Activated T-helper 17 cell treated with anti-CD3 and anti-CD28 coated beads, Interleukin-2, amount 50 U/mL, for 72 hours (primary cell): ENCODE results near the gene COL5A2. TPM values are rescaled to one million over a fixed set of nuclear protein-coding genes. Genes with fewer than 3 reads are reported as not detected.

ENCODE experiments used
- ATAC-seq: fragments of 150-1000 bp; cut with Tn5 transposase; replicated peaks from 2 replicates; pipeline ENCODE4 v1.10.0; 2021; ENCODE audit warnings: mild to moderate bottlenecking, moderate library complexity
- H3K27ac Mint-ChIP-seq: one replicate; pipeline ENCODE4 v1.8.0; 2022; ENCODE audit warnings: mixed read lengths
- H3K27me3 Mint-ChIP-seq: one replicate; pipeline ENCODE4 v1.8.0; 2022; ENCODE audit warnings: mixed read lengths
- H3K36me3 Mint-ChIP-seq: one replicate; pipeline ENCODE4 v1.8.0; 2022; ENCODE audit warnings: low read depth, mild to moderate bottlenecking, mixed read lengths
- H3K4me1 Mint-ChIP-seq: one replicate; pipeline ENCODE4 v1.8.0; 2022; ENCODE audit warnings: mixed read lengths
- H3K4me3 Mint-ChIP-seq: one replicate; pipeline ENCODE4 v1.8.0; 2022; ENCODE audit warnings: mild to moderate bottlenecking, mixed read lengths
- H3K9me3 Mint-ChIP-seq: one replicate; pipeline ENCODE4 v1.8.0; 2022; ENCODE audit warnings: mixed read lengths
- total RNA-seq, 2 donors: library from RNA; stranded (reverse); gene quantifications; one replicate each; pipeline ENCODE4 v1.2.3, GENCODE V29; 2022

Gene COL5A2
- total RNA-seq, 2 donors from 2014 or later: 0.32 to 0.77 TPM

DNA sequence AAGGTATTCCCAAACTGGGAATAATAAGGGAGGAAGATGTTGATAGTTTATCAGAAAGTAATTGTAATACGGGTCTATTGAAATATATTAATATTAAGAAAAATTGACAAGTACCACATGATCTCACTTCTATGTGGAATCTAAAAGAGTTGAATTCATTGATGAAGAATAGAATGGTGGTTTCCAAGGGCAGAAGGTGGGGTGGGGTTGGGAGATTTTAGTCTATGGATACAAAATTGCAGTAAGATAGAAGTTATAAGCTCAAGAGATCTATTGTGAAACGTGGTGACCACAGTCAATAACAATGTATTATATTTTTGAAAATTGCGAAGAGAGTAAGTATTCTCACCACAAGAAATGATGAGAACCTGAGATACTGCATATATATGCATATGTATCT is 166.5 kb downstream of the COL5A2 start:
- Mint-ChIP-seq H3K4me3 (no peak overlapping the region), H3K4me1 (no peaks in the 10 kb centered on the region), H3K27me3 (peaks cover 5% of the 10 kb centered on the region)

DNA sequence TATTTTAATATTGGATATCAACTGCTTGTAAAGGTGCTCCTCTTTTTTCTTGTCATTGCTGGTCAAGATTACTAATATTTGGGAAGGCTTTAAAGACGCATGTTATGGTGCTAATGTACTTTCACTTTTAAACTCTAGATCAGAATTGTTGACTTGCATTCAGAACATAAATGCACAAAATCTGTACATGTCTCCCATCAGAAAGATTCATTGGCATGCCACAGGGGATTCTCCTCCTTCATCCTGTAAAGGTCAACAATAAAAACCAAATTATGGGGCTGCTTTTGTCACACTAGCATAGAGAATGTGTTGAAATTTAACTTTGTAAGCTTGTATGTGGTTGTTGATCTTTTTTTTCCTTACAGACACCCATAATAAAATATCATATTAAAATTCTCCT is 167.2 kb downstream of the COL5A2 start:
- Mint-ChIP-seq H3K36me3 (no peaks in the 10 kb centered on the region), H3K27me3 (peaks cover 5% of the 10 kb centered on the region), H3K4me3 (no peak overlapping the region), H3K4me1 (no peaks in the 10 kb centered on the region), H3K27ac (no peak overlapping the region), H3K9me3 (no peaks in the 10 kb centered on the region)
- no peak for ATAC-seq

More for the DNA sequence above, 166.5 kb downstream of the COL5A2 start:
- no peak for ATAC-seq
- H3K27ac Mint-ChIP-seq: no peak overlapping the region
- no peaks in the 10 kb centered on the region for H3K36me3 Mint-ChIP-seq
- no peaks in the 10 kb centered on the region for H3K9me3 Mint-ChIP-seq

DNA sequence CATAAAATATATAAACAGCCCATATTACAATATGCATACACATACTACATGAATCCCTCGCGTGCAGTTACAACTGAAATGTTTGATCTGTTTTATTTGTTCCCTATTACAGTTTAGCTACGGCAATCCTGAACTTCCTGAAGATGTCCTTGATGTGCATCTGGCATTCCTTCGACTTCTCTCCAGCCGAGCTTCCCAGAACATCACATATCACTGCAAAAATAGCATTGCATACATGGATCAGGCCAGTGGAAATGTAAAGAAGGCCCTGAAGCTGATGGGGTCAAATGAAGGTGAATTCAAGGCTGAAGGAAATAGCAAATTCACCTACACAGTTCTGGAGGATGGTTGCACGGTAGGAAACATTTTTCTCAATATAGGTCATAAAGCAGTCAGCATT is 169.0 kb downstream of the COL5A2 start:
- Mint-ChIP-seq H3K9me3 (no peaks in the 10 kb centered on the region), H3K4me3 (no peak overlapping the region), H3K27ac (no peak overlapping the region), H3K4me1 (no peaks in the 10 kb centered on the region), H3K27me3 (no peaks in the 10 kb centered on the region), H3K36me3 (no peaks in the 10 kb centered on the region)
- no peak for ATAC-seq

DNA sequence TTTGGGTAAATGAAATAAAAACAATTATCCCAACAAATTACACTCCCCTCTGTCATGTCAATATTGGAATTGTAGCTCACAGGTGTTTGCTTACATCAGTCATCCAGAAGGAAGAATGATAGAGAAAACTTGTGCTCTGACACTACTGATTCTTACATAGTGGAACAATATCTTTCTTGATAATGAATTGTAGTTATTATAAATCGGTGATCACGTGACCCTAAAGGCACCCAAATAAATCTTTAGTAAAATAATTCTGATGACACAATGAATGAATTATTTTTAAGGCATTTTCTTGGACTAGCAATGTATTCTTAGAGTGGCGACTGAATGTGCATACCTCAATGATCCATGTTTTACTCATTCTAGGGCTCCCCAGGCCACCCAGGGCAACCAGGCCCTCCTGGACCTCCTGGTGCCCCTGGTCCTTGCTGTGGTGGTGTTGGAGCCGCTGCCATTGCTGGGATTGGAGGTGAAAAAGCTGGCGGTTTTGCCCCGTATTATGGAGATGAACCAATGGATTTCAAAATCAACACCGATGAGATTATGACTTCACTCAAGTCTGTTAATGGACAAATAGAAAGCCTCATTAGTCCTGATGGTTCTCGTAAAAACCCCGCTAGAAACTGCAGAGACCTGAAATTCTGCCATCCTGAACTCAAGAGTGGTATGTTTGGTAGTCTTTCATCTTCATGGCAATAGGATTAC is 170.9 kb downstream of the COL5A2 start:
- Mint-ChIP-seq H3K36me3 (no peaks in the 10 kb centered on the region), H3K4me3 (no peak overlapping the region), H3K9me3 (no peaks in the 10 kb centered on the region), H3K27ac (no peak overlapping the region), H3K4me1 (no peaks in the 10 kb centered on the region), H3K27me3 (no peaks in the 10 kb centered on the region)
- no peak for ATAC-seq

DNA sequence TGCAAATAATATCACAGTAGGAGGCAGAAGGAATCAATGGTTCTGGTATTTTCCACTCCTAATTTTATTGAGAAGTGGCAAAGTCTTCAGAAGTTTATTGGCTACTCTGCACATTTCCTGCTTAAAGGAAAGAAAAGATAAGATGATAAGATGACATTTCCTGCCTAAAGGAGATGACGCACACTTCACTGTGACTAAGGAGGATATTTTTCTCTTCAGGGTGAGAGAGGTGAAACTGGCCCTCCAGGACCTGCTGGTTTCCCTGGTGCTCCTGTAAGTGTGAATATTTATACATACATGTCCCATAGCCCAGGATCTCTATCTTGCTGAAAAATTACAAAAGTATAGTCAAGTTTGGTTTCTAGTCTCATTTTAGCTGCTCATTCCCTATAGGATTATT is 177.5 kb downstream of the COL5A2 start:
- no peaks in the 10 kb centered on the region for H3K4me1 Mint-ChIP-seq
- ATAC-seq: peak; percentile 65
- peak overlapping the region; percentile 16 for H3K27ac Mint-ChIP-seq
- H3K4me3 Mint-ChIP-seq: no peak overlapping the region
- H3K36me3 Mint-ChIP-seq: no peaks in the 10 kb centered on the region
- no peaks in the 10 kb centered on the region for H3K9me3 Mint-ChIP-seq
- no peaks in the 10 kb centered on the region for H3K27me3 Mint-ChIP-seq

DNA sequence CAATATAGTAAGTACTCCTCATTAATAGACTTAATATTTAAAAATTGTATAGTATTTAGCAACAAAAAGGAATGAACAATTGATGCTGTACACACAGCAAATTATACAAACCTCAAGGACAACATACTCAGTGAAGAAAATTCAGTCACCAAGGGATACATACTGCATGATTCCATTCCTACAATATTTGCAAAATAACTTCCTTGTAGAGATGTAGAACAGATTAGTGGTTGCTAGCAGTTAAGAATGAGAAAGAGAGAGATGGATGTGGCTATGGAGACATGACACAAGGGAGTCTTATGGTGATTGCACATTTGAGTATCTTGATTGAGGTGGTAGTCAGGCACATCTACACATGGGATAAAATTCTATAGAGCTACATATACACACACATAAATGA is 179.3 kb downstream of the COL5A2 start:
- Mint-ChIP-seq H3K27me3 (no peaks in the 10 kb centered on the region), H3K36me3 (no peaks in the 10 kb centered on the region), H3K27ac (no peak overlapping the region), H3K4me1 (no peaks in the 10 kb centered on the region), H3K9me3 (no peaks in the 10 kb centered on the region), H3K4me3 (no peak overlapping the region)
- ATAC-seq: no peak

DNA sequence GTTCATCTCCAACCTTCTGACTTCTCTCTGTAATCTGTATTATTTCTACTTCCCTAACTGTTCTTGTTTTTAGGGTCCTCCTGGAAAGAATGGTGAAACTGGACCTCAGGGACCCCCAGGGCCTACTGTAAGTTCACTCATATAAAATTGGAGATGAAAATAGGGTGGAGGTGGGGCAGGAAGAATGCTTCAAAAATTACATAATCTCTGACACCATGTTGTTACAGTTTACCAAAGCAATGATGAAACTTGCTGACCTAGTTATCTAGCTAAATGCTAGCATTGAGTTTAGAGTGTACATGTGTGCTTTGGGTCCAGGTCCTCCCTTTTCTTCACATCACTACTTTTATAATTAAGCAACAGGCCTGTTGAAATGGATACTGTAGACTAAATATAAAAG is 182.3 kb downstream of the COL5A2 start:
- Mint-ChIP-seq H3K27ac (no peak overlapping the region), H3K36me3 (no peaks in the 10 kb centered on the region), H3K9me3 (no peaks in the 10 kb centered on the region), H3K4me1 (no peaks in the 10 kb centered on the region), H3K27me3 (no peaks in the 10 kb centered on the region), H3K4me3 (no peak overlapping the region)
- ATAC-seq: no peak

DNA sequence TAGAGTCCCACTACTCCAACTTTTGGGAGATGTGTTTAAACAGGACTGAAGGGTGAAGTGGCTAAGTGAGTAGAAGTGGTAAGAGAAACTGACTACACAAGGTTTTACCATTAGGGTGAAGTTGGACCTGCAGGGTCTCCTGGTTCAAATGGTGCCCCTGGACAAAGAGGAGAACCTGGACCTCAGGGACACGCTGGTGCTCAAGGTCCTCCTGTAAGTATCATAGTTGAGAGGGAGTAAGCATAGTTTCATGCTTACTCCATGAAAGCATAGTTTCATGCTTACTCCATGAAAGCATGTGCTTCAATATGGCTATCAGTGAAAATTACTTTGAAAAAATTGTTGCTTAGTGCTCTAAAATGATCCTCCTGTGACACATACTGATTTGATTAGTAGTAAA is 186.3 kb downstream of the COL5A2 start:
- ATAC-seq: no peak
- no peaks in the 10 kb centered on the region for H3K9me3 Mint-ChIP-seq

DNA sequence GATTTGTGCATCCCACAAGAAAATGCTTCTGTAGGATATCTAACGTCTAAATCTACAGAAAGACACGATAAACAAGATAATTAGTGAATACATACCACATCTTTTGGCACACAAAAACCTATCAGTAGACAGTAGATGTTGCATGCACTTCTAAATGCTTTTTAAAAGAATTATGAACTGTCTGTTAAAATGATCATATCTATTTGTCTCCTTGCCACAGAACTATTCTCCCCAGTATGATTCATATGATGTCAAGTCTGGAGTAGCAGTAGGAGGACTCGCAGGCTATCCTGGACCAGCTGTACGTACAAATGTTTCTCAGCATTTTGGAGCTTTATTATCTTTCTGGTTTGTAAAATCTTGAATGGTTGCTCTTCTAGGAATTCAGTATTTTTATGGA is 192.7 kb downstream of the COL5A2 start:
- Mint-ChIP-seq H3K36me3 (no peaks in the 10 kb centered on the region), H3K27ac (no peak overlapping the region), H3K4me3 (no peak overlapping the region), H3K9me3 (no peaks in the 10 kb centered on the region), H3K4me1 (no peaks in the 10 kb centered on the region), H3K27me3 (no peaks in the 10 kb centered on the region)
- no peak for ATAC-seq

More for the DNA sequence above, 186.3 kb downstream of the COL5A2 start:
- Mint-ChIP-seq H3K4me3 (no peak overlapping the region), H3K4me1 (no peaks in the 10 kb centered on the region), H3K27ac (no peak overlapping the region), H3K27me3 (no peaks in the 10 kb centered on the region), H3K36me3 (no peaks in the 10 kb centered on the region)

DNA sequence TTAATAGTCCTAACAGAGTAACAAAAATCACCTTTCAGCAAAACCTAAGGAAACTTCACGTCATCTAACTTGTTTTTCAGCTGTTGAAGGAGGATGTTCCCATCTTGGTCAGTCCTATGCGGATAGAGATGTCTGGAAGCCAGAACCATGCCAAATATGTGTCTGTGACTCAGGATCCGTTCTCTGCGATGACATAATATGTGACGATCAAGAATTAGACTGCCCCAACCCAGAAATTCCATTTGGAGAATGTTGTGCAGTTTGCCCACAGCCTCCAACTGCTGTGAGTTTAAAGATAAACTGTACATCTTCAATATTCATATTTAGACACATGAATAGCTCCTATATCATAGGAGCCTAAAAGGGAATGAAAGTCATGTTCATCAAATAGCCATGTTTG is 194.9 kb downstream of the COL5A2 start:
- Mint-ChIP-seq H3K9me3 (no peaks in the 10 kb centered on the region), H3K27me3 (no peaks in the 10 kb centered on the region), H3K36me3 (no peaks in the 10 kb centered on the region), H3K27ac (no peak overlapping the region), H3K4me1 (no peaks in the 10 kb centered on the region), H3K4me3 (no peak overlapping the region)
- no peak for ATAC-seq

DNA sequence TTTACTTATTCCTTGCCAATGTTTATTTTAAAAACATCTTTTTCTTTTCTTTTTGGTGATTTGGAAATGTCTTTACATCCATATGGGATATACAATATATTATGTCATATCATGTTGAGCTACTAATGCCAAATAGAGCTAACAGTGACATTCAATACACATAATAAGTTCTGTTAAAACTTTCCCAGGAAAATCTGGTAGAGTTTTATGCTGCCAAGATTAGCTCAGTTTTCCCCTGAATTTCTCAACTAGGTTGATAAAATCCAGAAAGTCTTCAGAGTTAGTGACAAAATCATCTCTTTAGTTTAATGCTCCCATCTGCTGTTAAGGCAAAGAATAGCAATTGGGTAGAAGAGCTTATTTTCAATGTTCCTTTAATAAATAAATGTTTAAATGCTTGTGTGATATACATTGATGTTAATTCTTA is 195.5 kb downstream of the COL5A2 start:
- peaks cover under 1% of the 10 kb centered on the region for H3K4me1 Mint-ChIP-seq
- ATAC-seq: no peak

DNA sequence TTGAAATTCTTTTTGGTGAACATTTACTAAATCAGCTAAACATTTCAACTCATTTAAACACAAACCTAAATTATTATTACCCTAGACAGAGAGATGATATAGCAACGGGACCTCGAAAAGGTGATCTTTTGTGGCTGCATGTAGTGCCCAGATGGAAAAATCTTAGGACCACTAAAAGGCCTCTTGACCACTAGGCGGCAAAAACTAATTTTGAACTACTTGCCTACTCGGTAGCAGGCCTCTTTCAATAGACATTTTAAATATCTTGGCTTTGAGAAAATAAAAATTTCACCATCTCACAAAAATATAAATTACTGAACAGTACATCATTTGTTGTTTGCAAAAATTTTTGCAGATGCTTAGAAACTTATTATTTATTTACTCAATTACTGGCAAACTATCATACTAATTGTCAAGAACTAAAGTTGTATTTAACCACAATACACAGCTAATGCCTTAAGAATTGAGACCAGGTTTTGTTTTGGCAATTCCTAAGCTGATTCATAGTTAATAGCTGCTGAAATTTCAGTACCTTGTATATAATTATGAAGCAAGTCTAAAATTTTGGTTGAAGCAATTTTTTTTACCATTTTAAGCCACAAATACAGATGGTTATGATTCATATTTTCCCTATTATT is 196.0 kb downstream of the COL5A2 start:
- Mint-ChIP-seq H3K4me3 (no peak overlapping the region), H3K9me3 (no peaks in the 10 kb centered on the region), H3K4me1 (peaks cover 6% of the 10 kb centered on the region), H3K27me3 (no peaks in the 10 kb centered on the region), H3K27ac (no peak overlapping the region), H3K36me3 (no peaks in the 10 kb centered on the region)
- no peak for ATAC-seq

More for the DNA sequence above, 195.5 kb downstream of the COL5A2 start:
- H3K9me3 Mint-ChIP-seq: no peaks in the 10 kb centered on the region
- H3K27me3 Mint-ChIP-seq: no peaks in the 10 kb centered on the region
- no peaks in the 10 kb centered on the region for H3K36me3 Mint-ChIP-seq
- no peak overlapping the region for H3K4me3 Mint-ChIP-seq
- no peak overlapping the region for H3K27ac Mint-ChIP-seq

Other genes with a start within 250 kb of the COL5A2 start
- gene COL3A1, start 205.4 kb downstream of the COL5A2 start, total RNA-seq: under 1 TPM in 1 of 2 donors, not detected in 1; 0.64 TPM